HCT116 (cell line): ENCODE measurements around the gene TDRD3. TPM values are rescaled to one million over a fixed set of nuclear protein-coding genes. Genes with fewer than 3 reads are reported as not detected.

Source experiments
- ATAC-seq: fragments of 200-7000 bp; cut with Tn5 transposase; 2 replicates; pipeline ENCODE4 v1.9.1; 2020; ENCODE audit warnings: mild to moderate bottlenecking, moderate library complexity
- BruUV-seq: library from RNA; stranded (reverse); fragments of 400-500 nt; replicated peaks from 2 replicates; lab custom pipeline; 2021; lab: Mats Ljungman, UMichigan
- CTCF ChIA-PET: fragments of 300-600 bp; sonication (Branson Sonifier 250); formaldehyde crosslinking; loops from one replicate; lab custom pipeline; 2021; ENCODE audit warnings: antibody characterized with exemption; lab: Charles Lee
- POLR2A ChIA-PET: fragments of 300-600, 350-600 bp; sonication (Branson Sonifier 250); formaldehyde crosslinking; loops from one replicate; lab custom pipeline; 2021; ENCODE audit warnings: antibody characterized with exemption; lab: Charles Lee
- RAD21 ChIA-PET, 2 experiments: fragments of 300-600 bp; sonication (Branson Sonifier 250); formaldehyde crosslinking; loops; one replicate each; lab custom pipeline; 2023; ENCODE audit warnings: low total read pairs in 2 of 2; ENCODE audit not compliant: uncharacterized antibody in 2 of 2, unreplicated experiment in 2 of 2, low non-redundant PET in 1 of 2; lab: Charles Lee
- DNase-seq: peaks from one replicate; pipeline ENCODE4 v3.0.0-alpha.2; 2010; ENCODE audit warnings: low read depth, low spot score
- H2AFZ ChIP-seq: fragments of 200-600 bp; shearing (Covaris generic), sonication (generic); 2 replicates; pipeline ENCODE4 v1.6.1; 2017; ENCODE audit warnings: low read depth, mixed run types, mixed read lengths, antibody characterized with exemption, low read length; ENCODE audit not compliant: poor library complexity, severe bottlenecking
- H3K27ac ChIP-seq: 2 replicates; pipeline ENCODE4 v1.5.1; 2012; ENCODE audit warnings: low read depth, low read length
- H3K27me3 ChIP-seq: fragments of 200-600 bp; sonication (generic); 2 replicates; pipeline ENCODE4 v1.6.1; 2016; ENCODE audit warnings: mixed run types, low read length, mixed read lengths; ENCODE audit not compliant: insufficient read depth
- H3K36me3 ChIP-seq, 2 experiments: fragments of 200-500 bp in 1 of 2; fragments of 200-600 bp in 1 of 2; sonication (Bioruptor generic) in 1 of 2; sonication (generic) in 1 of 2; 2 replicates each; pipeline versions ENCODE4 v1.5.1 to v1.6.1; 2014 to 2016; ENCODE audit warnings: low read length in 2 of 2, inconsistent platforms in 1 of 2, mixed read lengths in 1 of 2, mixed run types in 1 of 2; ENCODE audit not compliant: insufficient read depth in 2 of 2, control insufficient read depth in 1 of 2
- H3K4me1 ChIP-seq, 2 experiments: fragments of 200-600 bp in 1 of 2; sonication (generic) in 1 of 2; 2 replicates each; pipeline versions ENCODE4 v1.5.1 to v1.6.1; 2012 to 2017; ENCODE audit warnings: low read length in 2 of 2, inconsistent platforms in 1 of 2, mild to moderate bottlenecking in 1 of 2, mixed read lengths in 1 of 2, mixed run types in 1 of 2, moderate library complexity in 1 of 2; ENCODE audit not compliant: insufficient read depth in 2 of 2, control insufficient read depth in 1 of 2
- H3K4me2 ChIP-seq: fragments of 200-600 bp; sonication (generic); 2 replicates; pipeline ENCODE4 v1.6.1; 2017; ENCODE audit warnings: mixed run types, low read length, mixed read lengths
- H3K4me3 ChIP-seq, 2 experiments: fragments of 200-600 bp in 1 of 2; sonication (generic) in 1 of 2; replicated peaks in 1 of 2; 2 replicates each; pipeline ENCODE4 v1.5.1; 2011 to 2016; ENCODE audit warnings: low read length in 2 of 2, control low read depth in 1 of 2, low read depth in 1 of 2, mild to moderate bottlenecking in 1 of 2, mixed read lengths in 1 of 2, mixed run types in 1 of 2
- H3K79me2 ChIP-seq: fragments of 200-600 bp; sonication (generic); 2 replicates; pipeline ENCODE4 v1.6.1; 2017; ENCODE audit warnings: mild to moderate bottlenecking, mixed run types, low read length, moderate library complexity, mixed read lengths; ENCODE audit not compliant: insufficient read depth
- H3K9ac ChIP-seq: fragments of 200-600 bp; sonication (generic); 2 replicates; pipeline ENCODE4 v1.6.1; 2016; ENCODE audit warnings: low read length, mixed read lengths
- H3K9me2 ChIP-seq: fragments of 200-600 bp; sonication (generic), shearing (Covaris generic); 2 replicates; pipeline ENCODE4 v1.6.1; 2017; ENCODE audit warnings: mixed run types, mild to moderate bottlenecking, moderate library complexity; ENCODE audit not compliant: insufficient read depth
- H3K9me3 ChIP-seq, 2 experiments: fragments of 200-500 bp in 1 of 2; fragments of 200-600 bp in 1 of 2; sonication (Bioruptor generic) in 1 of 2; sonication (generic) in 1 of 2; 2 replicates each; pipeline ENCODE4 v1.6.1; 2014 to 2017; ENCODE audit warnings: low read length in 2 of 2, mixed read lengths in 2 of 2, inconsistent platforms in 1 of 2, low read depth in 1 of 2, mild to moderate bottlenecking in 1 of 2, mixed run types in 1 of 2, moderate library complexity in 1 of 2; ENCODE audit not compliant: control insufficient read depth in 1 of 2, insufficient read depth in 1 of 2
- H4K20me1 ChIP-seq: fragments of 200-600 bp; sonication (generic), shearing (Covaris generic); 2 replicates; pipeline ENCODE4 v1.6.1; 2017; ENCODE audit warnings: mixed run types, mild to moderate bottlenecking, moderate library complexity; ENCODE audit not compliant: insufficient read depth
- CEBPB ChIP-seq: IDR thresholded peaks from 2 replicates; pipeline ENCODE4 v1.6.1; 2012; ENCODE audit warnings: low read depth
- SIN3A ChIP-seq: IDR thresholded peaks from 2 replicates; pipeline ENCODE4 v1.6.1; 2012; ENCODE audit warnings: low read depth
- SP1 ChIP-seq: IDR thresholded peaks from 2 replicates; pipeline ENCODE4 v1.6.1; 2012; ENCODE audit warnings: low read depth
- intact Hi-C: fragments of 100-400 bp; cut with micrococcal nuclease; formaldehyde crosslinking; loops from 2 replicates; pipeline ENCODE4 v1.10.0; 2022
- total RNA-seq: library from RNA; stranded (reverse); gene quantifications from one replicate; pipeline ENCODE4 v1.2.1, GENCODE V29; 2021; ENCODE audit not compliant: unreplicated experiment

The TDRD3 gene
- total RNA-seq, 1 experiment from 2014 or later: 16.9 TPM

DNA sequence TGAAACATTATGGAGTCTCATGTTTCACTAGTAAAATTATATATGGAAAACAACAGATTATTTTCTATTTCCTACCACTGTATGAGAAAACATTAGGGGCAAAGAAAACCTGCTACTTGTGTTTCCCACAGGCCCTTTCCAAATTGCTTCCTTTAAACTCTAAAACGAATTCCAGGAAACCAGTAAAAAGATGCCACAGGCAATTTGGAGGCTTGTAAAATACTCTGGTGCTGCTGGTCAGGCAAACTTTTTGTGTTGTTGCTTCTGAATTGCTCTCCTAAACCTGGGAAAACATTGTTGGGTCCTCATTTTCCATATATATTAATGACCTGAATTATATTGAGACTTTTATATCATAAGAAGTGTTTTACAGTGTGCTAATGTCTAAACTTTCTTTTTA lies 141.5 kb downstream of the TDRD3 start:
- H3K4me1 ChIP-seq: no peaks in the 10 kb centered on the region
- H3K9me2 ChIP-seq: no peaks in the 10 kb centered on the region
- no peak overlapping the region for H3K4me3 ChIP-seq
- no peak for TF ChIP-seq SIN3A
- H3K4me2 ChIP-seq: no peak overlapping the region
- H4K20me1 ChIP-seq: no peaks in the 10 kb centered on the region
- intact Hi-C loops: no loop called here
- H3K9me3 ChIP-seq: no peaks in the 10 kb centered on the region
- DNase-seq: no peak
- no peak for ATAC-seq
- H3K27me3 ChIP-seq: no peaks in the 10 kb centered on the region
- BruUV-seq: no TSS peak
- RAD21 ChIA-PET: no interaction called here
- H3K36me3 ChIP-seq: no peaks in the 10 kb centered on the region; a peak in 1 of 4 replicates
- H2AFZ ChIP-seq: no peak overlapping the region
- H3K9ac ChIP-seq: no peak overlapping the region
- H3K27ac ChIP-seq: no peak overlapping the region
- CTCF ChIA-PET: no interaction called here
- POLR2A ChIA-PET: no interaction called here
- H3K79me2 ChIP-seq: no peaks in the 10 kb centered on the region

GRCh38 chr13:60540276-60540675 lies 143.3 kb downstream of the TDRD3 start:
- Histone ChIP-seq H3K9me3 (no peaks in the 10 kb centered on the region), H3K36me3 (no peaks in the 10 kb centered on the region), H3K9me2 (no peaks in the 10 kb centered on the region), H2AFZ (no peak overlapping the region), H3K4me2 (no peak overlapping the region), H3K9ac (no peak overlapping the region), H3K27me3 (no peaks in the 10 kb centered on the region), H4K20me1 (no peaks in the 10 kb centered on the region), H3K79me2 (no peaks in the 10 kb centered on the region), H3K4me1 (no peaks in the 10 kb centered on the region), H3K27ac (no peak overlapping the region), H3K4me3 (no peak overlapping the region)
- POLR2A ChIA-PET: no interaction called here
- intact Hi-C loops: no loop called here
- no peak for ATAC-seq
- BruUV-seq: no TSS peak
- CTCF ChIA-PET: no interaction called here
- RAD21 ChIA-PET: no interaction called here
- DNase-seq: no peak
- TF ChIP-seq CEBPB (no peak), SP1 (no peak)
